Activated T-cell treated with anti-CD3 and anti-CD28 coated beads for 24 hours (primary cell): ENCODE data around the gene CRTAC1.
"Not testable (repeated sequence)": the region's sequence is repeated elsewhere in the genome, so short reads cannot be mapped to it uniquely, and the experiment has no call there.

Source experiments
- DNase-seq: peaks from one replicate; pipeline ENCODE4 v3.0.0-alpha.2; 2020; ENCODE audit warnings: low read depth

Gene CRTAC1

DNA sequence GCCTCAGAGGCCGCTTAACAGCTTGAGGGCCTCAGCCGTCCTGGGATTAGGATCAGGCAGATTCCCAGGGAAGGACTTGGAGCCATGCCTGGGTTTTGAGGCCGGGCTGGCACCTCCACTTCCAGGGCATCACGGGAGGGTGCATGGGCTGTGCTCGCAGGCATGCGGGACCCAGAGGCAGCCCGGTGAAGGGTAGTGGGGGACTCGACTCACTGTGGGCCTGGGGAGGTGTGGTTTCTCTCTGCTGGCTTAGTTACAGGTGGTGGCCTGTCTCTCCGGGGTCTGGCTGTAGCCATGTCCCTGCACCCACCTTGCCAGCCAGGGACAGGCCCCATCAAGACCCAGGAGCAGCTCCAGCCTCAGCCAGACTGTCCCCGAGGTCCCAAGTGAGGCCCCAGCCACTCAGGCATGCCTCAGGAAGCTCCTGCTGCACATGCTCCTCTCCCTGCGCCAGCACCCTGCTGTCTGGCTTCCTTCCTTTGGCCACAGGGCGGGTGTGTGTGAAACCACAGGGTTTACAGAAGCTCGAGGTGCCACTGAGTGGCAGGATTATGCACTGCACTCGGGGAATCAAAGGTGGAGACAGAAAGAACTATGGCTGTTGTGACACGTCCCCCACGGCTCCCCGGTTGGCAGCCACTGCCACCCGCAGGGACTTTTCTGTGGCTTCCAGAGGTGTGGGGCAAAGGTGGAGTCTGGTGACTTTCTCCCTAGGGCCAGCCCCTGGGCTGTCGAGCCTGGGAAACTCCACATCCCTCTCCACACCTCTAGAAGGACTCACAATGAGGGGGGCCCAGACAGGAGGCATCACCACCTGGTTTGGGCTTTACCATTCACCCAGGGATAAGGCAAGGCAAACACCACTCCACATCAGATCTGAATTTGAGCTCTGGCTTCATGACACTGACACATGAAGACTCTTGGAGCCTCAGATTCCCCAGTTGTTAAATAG, 161.1 kb downstream of the CRTAC1 start:
- DNase-seq, result peak; percentile 76

- DNase-seq, result no peak
Measured at GRCh38 chr10:97868134-97868685, 162.2 kb downstream of the CRTAC1 start.

GRCh38 chr10:97867220-97867800, 163.1 kb downstream of the CRTAC1 start:
- no peak for DNase-seq

DNA sequence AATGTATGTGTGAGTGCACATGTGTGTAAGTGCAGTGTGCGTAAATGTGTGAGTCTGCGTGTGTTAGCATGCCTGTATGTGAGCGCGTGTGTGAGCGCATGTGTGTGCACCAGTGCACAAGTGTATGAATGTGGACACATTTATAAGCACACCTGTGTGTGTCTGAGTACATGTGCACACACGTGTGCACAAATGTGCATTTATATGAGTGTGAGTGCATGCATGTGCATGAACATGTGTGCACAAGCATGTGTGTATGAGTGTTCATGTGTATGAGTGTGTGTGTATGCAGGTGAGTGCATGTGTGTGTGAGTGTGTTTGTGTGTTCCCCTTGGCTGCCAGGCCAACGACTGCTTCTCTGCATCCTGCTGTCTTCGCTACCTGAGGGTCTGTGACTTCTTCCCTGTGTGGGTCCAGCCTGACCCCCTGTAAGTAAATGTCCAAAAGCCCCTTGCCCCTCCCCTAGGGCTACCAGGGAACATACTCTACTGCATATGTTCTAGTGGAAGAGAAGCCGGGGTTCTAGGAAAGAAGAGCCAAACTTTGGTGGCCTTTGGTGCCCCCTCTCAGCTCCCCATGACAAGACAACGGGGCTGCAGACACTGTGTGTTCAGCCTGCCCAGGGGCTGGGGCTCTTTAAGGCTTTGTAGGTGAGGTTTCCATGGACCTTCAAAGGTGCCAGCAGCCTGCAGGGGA, 163.7 kb downstream of the CRTAC1 start:
- DNase-seq, result no peak

DNA sequence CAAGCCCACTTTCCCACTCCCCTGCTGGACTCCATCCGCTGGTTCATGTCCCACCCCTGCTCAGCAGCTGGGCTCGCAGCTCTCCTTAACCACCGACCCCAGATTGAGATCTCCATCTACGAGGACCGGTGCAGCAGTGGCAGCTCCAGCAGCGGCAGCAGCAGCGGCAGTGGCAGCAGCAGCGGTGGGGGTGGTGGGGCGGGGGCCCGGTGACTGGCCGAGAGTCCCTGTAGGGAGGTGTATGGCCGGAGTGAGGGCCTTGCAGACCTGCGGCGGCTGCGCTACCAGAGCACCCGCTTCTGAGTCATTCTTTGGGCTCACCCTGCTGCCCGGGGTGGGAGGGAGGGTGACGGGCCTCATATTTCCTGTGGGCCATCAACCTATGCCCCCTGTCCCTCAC, 164.9 kb downstream of the CRTAC1 start:
- DNase-seq, result no peak

DNA sequence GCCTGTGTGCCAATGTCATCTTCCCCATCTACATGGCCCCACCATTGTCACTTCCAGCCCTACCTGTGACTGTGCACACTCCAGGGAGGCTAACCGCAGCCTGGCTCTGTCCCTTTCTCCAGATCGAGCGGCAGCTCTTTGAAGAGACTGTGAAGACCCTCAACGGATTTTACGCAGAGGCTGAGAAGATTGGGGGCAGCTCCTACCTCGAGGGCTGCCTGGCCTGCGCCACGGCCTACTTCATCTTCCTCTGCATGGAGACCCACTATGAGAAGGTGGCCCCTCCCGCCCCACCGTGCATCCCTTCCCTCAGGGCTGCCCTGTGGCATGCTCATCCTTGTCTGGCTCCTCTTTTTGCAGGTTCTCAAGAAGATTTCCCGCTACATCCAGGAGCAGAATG, 166.6 kb downstream of the CRTAC1 start:
- DNase-seq, result no peak

DNA sequence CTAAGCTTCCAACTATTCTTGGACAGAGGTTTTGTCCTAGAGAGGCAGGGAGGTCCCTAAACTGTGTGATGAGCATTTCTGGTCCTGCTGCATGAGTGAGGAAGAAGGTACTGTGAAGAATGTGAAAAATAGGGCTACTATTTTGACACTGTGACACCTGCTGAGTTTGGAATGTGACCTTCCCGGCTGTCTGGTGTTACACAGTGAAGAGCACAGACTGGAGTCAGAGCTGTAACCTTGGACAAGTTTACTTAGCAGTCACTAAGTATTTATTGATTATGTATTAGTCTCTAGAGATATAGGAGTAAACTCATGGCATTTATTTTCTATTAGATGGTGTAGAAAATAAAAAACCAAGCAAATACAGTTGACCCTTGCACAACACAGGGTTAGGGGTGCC, 168.5 kb downstream of the CRTAC1 start:
- no peak for DNase-seq

DNA sequence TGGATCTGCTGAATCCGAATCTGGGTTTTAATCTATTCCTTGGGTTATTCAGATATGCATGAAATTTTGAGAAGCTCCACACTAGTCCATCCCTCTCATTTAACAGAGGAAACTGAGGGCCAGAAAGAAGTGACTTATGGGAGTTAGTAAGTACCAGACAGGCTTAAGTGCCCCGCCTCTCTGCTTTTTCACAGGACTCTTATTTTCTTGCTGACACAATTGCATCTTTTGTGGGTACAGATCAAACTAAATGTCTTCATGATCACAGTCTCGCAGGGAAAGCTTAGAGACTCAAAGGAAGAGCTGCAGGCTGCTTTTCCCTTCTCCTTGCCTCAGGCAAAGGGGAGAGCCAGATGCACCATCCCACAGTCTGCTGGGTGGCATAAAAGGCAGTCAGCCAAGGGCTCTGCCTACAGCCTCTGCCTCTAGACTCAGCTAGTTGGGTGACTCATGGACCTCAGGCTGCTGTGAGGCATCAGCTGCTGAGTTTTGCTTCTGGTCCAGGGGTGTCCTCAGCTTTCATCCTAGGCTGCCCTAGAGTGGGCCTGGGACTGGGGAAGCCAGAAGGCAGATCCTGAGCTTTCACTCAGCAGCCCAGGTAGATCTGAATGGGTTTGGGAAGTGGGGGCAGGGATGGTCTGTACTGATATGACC, 169.2 kb downstream of the CRTAC1 start:
- no peak for DNase-seq

DNA sequence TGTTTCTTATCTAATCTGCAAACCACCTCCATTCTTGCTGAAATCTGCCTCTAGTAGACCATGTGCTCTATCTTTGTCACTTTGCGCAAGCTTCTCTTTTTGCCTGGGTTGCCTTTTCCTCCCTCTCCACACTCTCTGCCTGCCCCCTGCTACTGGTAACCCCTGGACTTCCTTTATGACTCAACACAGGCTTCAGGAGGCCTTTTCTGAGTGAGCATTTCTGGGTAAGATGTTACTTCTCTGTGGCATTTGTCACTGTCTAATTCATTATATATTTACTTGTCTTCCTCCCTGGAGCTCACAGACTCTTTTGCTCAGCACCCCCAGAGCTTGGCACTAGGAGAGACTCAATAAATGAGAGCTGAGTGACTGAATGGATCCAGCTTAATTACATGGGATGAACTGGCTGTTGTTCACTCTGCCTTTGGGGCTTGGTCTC, 172.4 kb downstream of the CRTAC1 start:
- DNase-seq, result no peak

DNA sequence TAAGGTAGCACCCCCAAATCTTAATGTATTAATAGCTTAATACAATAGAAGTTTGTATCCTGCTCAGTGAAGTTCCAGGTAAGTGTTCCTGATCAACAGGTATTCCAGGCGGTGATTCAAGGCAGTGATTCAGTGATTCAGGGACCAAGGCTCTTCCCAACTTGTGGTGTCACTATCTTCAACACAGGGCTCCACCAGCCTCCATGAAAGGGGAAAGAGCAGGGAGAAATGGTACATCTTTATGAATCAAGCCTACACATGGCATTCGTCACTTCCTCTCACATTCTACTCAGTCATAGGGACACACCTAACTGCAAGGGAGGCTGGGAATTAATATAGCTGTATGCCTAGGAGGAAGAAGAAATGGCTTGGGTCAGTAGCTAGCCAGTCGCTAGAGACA, 175.7 kb downstream of the CRTAC1 start:
- no peak for DNase-seq

GRCh38 chr10:97852840-97853405, 177.5 kb downstream of the CRTAC1 start:
- DNase-seq, result no peak

- DNase-seq, result no peak
Measured at GRCh38 chr10:97852277-97852676, 178.1 kb downstream of the CRTAC1 start.

GRCh38 chr10:97851341-97852001, 178.9 kb downstream of the CRTAC1 start:
- no peak for DNase-seq

- no peak for DNase-seq
Measured at GRCh38 chr10:97850446-97850845, 180.0 kb downstream of the CRTAC1 start.

DNA sequence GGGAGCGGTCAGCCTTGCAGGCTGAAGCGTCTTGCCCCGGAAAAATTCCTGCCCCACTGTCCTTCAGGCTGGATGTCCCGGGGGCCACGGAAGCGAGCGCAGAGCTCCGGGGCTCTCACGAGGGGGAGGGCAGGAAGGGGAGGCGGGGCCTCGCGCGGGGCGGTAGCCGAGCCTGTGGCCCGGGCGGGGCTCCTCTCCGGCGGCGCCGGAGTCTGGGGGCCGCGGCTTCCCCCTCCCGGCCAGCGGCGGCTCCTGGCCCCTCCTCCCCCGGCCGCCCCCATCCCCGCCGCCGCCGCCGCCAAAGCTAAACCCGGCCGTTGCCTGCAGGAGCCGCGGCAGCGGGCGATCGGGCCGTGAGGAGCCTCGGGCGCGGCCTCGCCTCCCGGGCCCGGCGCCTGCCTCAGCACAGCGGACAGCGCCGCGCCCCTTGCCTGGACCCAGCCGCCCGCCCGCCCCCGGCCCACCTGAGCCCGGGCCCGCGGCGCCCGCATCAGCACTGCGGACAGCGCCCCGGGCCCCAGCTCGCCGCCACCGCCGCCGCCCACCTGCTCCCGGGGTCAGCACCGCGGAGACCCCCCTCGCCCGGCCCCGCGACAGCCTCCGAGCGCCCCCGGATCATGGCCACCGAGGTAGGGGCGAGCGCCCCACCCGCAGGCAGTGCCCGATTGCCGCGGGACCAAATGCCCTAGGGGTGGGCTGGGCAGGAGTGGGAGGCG, 180.6 kb downstream of the CRTAC1 start, which contains the start of gene GOLGA7B:
TSS of gene GOLGA7B (plus strand) at position 157 of the 716 bp plus-strand sequence. CDS start at position 618, 461 bp downstream.
- DNase-seq, result peak; percentile 34

- DNase-seq, result no peak
Measured at GRCh38 chr10:97849103-97849686, 181.2 kb downstream of the CRTAC1 start.

- no peak for DNase-seq
Measured at GRCh38 chr10:97844678-97845077, 185.7 kb downstream of the CRTAC1 start.

DNA sequence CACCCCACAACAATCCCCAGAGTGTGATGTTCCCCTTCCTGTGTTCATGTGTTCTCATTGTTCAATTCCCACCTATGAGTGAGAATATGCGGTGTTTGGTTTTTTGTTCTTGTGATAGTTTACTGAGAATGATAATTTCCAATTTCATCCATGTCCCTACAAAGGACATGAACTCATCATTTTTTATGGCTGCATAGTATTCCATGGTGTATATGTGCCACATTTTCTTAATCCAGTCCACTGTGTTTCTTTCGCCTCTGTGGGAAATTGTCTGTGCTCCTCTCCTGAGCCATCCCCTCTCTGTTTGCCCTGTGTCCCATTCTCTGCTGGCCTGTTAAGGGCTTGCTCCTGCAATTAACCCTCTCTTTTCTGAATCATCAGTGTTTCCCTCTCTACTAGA, 186.4 kb downstream of the CRTAC1 start:
- DNase-seq, result not testable (repeated sequence)

GRCh38 chr10:97843281-97843671, 187.1 kb downstream of the CRTAC1 start:
- no peak for DNase-seq
